Measurements from ENCODE around the gene KLRC4.

DNA sequence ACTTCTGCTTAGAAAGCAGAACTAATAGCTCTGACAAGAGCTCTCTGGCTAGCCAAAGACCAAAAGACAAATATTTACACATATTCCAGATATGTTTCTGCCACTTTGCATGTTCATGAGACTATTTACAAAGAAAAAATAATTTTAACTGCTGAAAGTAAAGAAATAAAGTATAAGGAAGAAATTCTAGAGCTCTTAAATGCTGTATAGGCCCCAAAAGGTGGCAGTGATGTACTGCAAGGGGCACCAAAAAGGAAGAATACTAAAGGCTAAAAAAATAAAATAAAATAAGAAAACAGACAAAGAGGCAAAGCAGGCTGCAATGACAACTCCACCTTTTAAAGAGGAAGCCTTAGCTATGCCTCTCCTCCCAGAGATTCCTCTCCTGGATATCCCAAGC lies 42.7 kb downstream of the KLRC4 start:
- TF ChIP-seq CTCF (IDR thresholded peaks at IDR 0.05; ENCODE audit: extremely low read depth in 1 of 2, insufficient read depth in 1 of 2, low read depth in 1 of 2, low read length in 2 of 2) (no peak), POLR2A (IDR thresholded peaks at IDR 0.05; ENCODE audit: low read depth, low read length) (no peak), EZH2 (IDR thresholded peaks at IDR 0.05; ENCODE audit: borderline replicate concordance, low read depth, low read length, severe bottlenecking) (no peak), MAX (IDR thresholded peaks at IDR 0.05; ENCODE audit: insufficient read depth, insufficient read length) (no peak), POLR2AphosphoS5 (IDR thresholded peaks at IDR 0.05; ENCODE audit: insufficient read depth, low read depth, low read length) (no peak)

Data from endothelial cell of umbilical vein (primary cell).